ENCODE results near the gene NUSAP1. TPM values are rescaled to one million over a fixed set of nuclear protein-coding genes. Genes with fewer than 3 reads are reported as not detected.

Gene NUSAP1
- total RNA-seq, 1 donor from 2014 or later: 15.7 TPM

GRCh38 chr15:41323611-41324010, 9.1 kb upstream of the NUSAP1 start:
- H3K9me3 Mint-ChIP-seq (ENCODE audit: low read depth): no peaks in the 10 kb centered on the region

GRCh38 chr15:41331281-41331680, 1.4 kb upstream of the NUSAP1 start:
- Mint-ChIP-seq H3K36me3 (ENCODE audit: low read depth) (no peaks in the 10 kb centered on the region), H3K4me1 (ENCODE audit: low read depth) (peaks cover 23% of the 10 kb centered on the region), H3K27me3 (ENCODE audit: low read depth) (no peaks in the 10 kb centered on the region), H3K9me3 (ENCODE audit: low read depth) (no peaks in the 10 kb centered on the region), H3K27ac (ENCODE audit: unreplicated experiment) (no peak overlapping the region), H3K4me3 (ENCODE audit: unreplicated experiment) (peak overlapping the region; percentile 97)
- TF ChIP-seq CTCF (IDR thresholded peaks at IDR 0.05): no peak
- no peak for DNase-seq (ENCODE audit: low spot score)

More at GRCh38 chr15:41323611-41324010, 9.1 kb upstream of the NUSAP1 start:
- no peak for TF ChIP-seq CTCF (IDR thresholded peaks at IDR 0.05)
- H3K27ac Mint-ChIP-seq (ENCODE audit: unreplicated experiment): no peak overlapping the region
- H3K36me3 Mint-ChIP-seq (ENCODE audit: low read depth): no peaks in the 10 kb centered on the region
- no peak for DNase-seq (ENCODE audit: low spot score)
- no peaks in the 10 kb centered on the region for H3K27me3 Mint-ChIP-seq (ENCODE audit: low read depth)
- no peak overlapping the region for H3K4me3 Mint-ChIP-seq (ENCODE audit: unreplicated experiment)
- no peaks in the 10 kb centered on the region for H3K4me1 Mint-ChIP-seq (ENCODE audit: low read depth)

GRCh38 chr15:41331833-41332193, 868 bp upstream of the NUSAP1 start:
- Mint-ChIP-seq H3K36me3 (ENCODE audit: low read depth) (no peaks in the 10 kb centered on the region), H3K9me3 (ENCODE audit: low read depth) (no peaks in the 10 kb centered on the region), H3K4me1 (ENCODE audit: low read depth) (peaks cover 23% of the 10 kb centered on the region), H3K27me3 (ENCODE audit: low read depth) (no peaks in the 10 kb centered on the region), H3K27ac (ENCODE audit: unreplicated experiment) (peak overlapping the region; percentile 94), H3K4me3 (ENCODE audit: unreplicated experiment) (peak overlapping the region; percentile 97)
- TF ChIP-seq CTCF (IDR thresholded peaks at IDR 0.05): no peak
- no peak for DNase-seq (ENCODE audit: low spot score)

- TF ChIP-seq CTCF (IDR thresholded peaks at IDR 0.05): no peak
- Mint-ChIP-seq H3K27me3 (ENCODE audit: low read depth) (no peaks in the 10 kb centered on the region), H3K36me3 (ENCODE audit: low read depth) (no peaks in the 10 kb centered on the region), H3K4me1 (ENCODE audit: low read depth) (peaks cover 28% of the 10 kb centered on the region), H3K27ac (ENCODE audit: unreplicated experiment) (peak overlapping the region; percentile 95), H3K9me3 (ENCODE audit: low read depth) (no peaks in the 10 kb centered on the region), H3K4me3 (ENCODE audit: unreplicated experiment) (peak overlapping the region; percentile 97)
- DNase-seq (ENCODE audit: low spot score): no peak
Measured at GRCh38 chr15:41333026-41333562, 413 bp downstream of the NUSAP1 start.

GRCh38 chr15:41334293-41335120, 1.8 kb downstream of the NUSAP1 start:
- no peaks in the 10 kb centered on the region for H3K27me3 Mint-ChIP-seq (ENCODE audit: low read depth)
- no peak for DNase-seq (ENCODE audit: low spot score)
- H3K36me3 Mint-ChIP-seq (ENCODE audit: low read depth): no peaks in the 10 kb centered on the region
- H3K4me1 Mint-ChIP-seq (ENCODE audit: low read depth): peaks cover 28% of the 10 kb centered on the region
- H3K4me3 Mint-ChIP-seq (ENCODE audit: unreplicated experiment): peak overlapping the region; percentile 97
- TF ChIP-seq CTCF (IDR thresholded peaks at IDR 0.05): no peak
- peak overlapping the region; percentile 8 for H3K27ac Mint-ChIP-seq (ENCODE audit: unreplicated experiment)
- H3K9me3 Mint-ChIP-seq (ENCODE audit: low read depth): no peaks in the 10 kb centered on the region
